Hepatic stellate cell (primary cell): Measurements from ENCODE around the gene RTN4IP1.
"Not testable (repeated sequence)": the region's sequence is repeated elsewhere in the genome, so short reads cannot be mapped to it uniquely, and the experiment has no call there.

ENCODE experiments used
- DNase-seq: peaks from one replicate; pipeline ENCODE4 v3.0.0; 2011; ENCODE audit warnings: low spot score

The RTN4IP1 gene

GRCh38 chr6:106627760-106628159 lies 1.5 kb downstream of the RTN4IP1 start:
- DNase-seq: not testable (repeated sequence)

DNA sequence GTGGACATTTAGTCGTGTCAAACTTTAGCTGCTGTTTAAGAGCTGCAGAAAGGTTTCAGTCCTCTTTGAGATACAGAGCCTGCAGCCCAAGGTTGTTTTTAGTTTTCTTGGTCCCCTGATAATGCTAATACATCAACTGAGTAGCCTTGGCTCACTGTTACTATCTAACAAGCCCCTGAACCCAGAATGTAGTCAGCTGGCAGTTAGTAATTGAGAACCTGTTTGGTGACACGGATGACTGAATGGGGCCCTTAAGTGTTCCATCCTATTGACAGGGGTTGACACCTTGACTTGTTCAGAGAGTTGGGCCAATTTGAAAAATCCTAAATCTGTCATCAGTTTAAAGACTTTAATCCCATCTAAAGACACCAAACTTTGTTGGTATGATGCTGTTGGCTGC lies 2.8 kb downstream of the RTN4IP1 start:
- DNase-seq: no peak

- no peak for DNase-seq
Observed at GRCh38 chr6:106623039-106623438, 6.3 kb downstream of the RTN4IP1 start.

GRCh38 chr6:106622412-106622811 lies 6.9 kb downstream of the RTN4IP1 start:
- no peak for DNase-seq

- DNase-seq: no peak
Observed at GRCh38 chr6:106620931-106621672, 8.2 kb downstream of the RTN4IP1 start.

DNA sequence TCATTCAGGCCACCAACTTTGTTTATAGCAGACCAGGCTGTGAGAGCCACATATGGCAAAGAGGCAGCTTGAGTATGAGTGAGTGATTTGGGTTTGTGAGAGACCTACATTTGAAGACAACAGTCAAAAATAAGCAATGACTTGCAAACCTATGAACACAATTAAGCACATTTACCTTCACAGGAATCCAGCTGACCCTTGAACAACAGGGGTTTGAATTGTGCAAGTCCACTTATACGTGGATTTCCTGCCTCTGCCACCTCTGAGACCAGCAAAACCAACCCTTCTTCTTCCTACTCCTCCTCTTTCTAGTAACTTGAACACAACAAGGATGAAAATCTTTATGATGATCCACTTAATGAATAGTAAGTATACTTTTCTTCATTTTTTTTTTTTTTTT lies 10.1 kb downstream of the RTN4IP1 start:
- DNase-seq: no peak

DNA sequence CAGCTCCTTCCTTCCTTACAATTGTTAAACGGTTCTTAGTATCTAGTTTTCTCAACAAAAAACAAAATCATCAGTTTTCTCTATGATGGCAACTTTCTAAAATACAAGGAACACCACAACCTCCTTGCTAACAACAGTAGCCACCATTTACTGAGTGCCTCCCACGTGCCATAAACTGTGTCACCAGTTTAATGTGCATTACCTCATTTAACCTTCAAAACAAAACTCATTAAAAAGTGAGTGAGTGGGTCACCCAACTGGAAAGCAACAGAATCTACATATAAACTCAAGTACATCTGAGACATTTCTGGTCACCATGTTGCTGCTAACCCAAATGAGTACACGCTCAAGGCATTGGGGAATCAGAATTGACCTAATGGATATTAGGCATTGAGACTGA lies 11.0 kb downstream of the RTN4IP1 start:
- DNase-seq: no peak

- DNase-seq: no peak
Observed at GRCh38 chr6:106617857-106618256, 11.4 kb downstream of the RTN4IP1 start.

- no peak for DNase-seq
Observed at GRCh38 chr6:106617302-106617701, 12.0 kb downstream of the RTN4IP1 start.

- DNase-seq: no peak
Observed at GRCh38 chr6:106614592-106615257, 14.6 kb downstream of the RTN4IP1 start.

DNA sequence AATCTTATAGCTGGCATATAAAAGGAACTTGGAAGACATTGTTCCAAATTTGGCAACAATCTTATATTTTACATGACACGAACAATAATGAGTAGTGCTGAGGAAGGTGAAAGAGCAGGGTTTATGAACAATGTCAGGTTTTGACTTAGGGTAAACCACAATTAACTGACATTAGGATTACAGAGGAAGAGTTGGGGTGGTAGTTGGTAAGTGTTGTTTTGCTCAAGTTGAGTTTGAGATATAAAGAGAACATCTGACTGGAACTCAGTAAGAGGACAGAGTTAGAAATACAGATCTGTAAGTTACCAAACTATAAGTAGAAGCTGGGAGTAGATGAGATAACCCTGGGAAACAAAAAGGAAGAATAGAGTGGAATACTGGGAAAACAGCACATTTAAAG lies 15.1 kb downstream of the RTN4IP1 start:
- DNase-seq: no peak

DNA sequence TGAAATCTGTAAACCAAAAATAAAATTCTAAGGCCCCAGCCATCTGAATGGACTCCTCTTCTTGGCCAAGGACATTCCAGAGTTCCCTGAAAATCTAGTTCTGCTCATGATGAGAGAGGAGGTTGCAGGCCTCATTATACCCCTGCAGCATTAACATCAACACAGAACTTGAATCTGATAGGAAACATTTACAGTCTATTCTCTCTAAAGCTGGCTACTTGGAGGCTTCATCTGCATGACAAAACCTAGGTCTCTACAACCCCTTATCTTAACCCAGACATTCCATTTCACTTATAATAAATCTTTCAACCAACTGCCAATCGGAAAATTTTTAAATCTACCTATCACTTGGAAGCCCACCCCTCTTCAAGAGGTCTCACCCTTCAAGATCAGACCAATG lies 15.7 kb downstream of the RTN4IP1 start:
- no peak for DNase-seq

DNA sequence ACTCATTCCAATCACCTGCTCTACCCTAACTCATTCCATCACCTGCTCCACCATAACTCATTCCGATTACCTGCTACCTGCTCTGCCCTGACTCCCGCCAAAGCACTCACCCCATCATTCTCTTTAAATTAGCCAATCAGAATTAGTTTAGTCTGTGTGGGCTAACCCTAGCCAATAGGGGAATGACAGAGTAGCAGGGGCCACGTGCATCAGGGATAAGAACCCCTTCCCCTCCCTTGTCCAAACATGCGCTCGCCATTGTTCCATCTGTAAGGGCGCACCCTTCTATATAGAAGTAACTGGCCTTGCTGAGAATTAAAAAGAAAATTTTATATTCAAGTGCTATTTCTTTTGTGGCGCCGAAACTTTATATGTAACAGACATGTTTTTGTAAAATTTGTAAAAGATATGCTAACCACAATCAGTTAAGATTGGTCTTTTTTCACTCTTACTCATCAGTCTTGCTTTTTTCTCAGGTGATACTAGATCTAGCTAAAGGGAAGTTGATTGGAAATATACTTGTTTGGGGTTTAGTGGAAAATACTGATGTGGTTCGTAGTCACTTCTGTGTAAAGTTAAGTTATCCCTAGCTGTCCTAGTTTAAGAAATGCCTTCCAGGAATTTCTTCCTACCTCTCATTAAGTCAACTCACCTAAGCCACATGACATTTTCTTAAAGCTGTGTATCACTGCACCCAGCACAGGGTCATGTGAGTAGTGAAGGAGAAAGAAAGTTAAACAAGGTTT lies 16.5 kb downstream of the RTN4IP1 start:
- DNase-seq: no peak

DNA sequence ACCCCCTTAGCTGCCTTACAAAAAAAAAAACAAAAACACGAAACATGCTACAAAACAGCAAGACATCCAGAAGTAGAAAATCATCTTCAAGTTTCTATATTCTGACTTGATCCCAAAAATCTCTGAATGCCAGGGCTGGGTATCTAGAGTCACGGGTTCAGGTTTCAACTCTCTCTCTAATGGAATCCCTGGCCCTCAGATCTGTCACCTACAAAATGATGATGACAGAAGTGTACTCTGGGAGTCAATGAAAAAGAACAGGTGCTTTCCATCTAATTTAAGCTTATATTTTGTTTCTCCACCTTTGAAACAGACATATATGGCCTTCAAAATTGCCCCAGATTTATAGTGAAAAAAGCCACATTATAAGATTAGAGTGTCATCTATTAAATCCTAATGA lies 18.3 kb downstream of the RTN4IP1 start:
- no peak for DNase-seq

GRCh38 chr6:106609699-106610098 lies 19.6 kb downstream of the RTN4IP1 start:
- no peak for DNase-seq

DNA sequence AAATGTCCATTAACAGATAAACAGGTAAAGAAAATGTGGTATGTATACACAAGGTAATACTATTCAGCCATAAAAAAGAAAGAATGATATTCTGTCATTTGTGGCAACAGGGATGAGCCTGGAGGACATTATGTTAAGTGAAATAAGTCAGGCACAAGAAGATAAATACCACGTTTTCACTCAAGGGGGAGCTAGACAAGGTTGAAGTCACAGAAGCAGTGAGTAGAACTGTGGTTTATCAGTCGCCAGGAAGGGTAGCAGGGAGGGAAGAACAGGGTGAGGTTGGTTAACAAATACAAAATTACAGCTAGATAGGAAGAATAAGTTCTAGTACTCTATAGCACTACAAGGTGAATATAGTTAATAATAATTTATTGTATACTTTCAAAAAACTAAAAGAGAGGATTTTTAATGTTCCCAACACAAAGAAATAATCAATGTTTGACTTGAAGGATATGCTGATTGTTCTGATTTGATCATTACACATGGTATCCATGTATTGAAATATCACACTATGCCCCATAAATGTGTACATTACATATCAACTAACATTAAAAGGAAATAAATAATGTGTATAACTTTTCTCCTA lies 21.1 kb downstream of the RTN4IP1 start:
- DNase-seq: peak; percentile 23

GRCh38 chr6:106600329-106600728 lies 29.0 kb downstream of the RTN4IP1 start:
- no peak for DNase-seq

DNA sequence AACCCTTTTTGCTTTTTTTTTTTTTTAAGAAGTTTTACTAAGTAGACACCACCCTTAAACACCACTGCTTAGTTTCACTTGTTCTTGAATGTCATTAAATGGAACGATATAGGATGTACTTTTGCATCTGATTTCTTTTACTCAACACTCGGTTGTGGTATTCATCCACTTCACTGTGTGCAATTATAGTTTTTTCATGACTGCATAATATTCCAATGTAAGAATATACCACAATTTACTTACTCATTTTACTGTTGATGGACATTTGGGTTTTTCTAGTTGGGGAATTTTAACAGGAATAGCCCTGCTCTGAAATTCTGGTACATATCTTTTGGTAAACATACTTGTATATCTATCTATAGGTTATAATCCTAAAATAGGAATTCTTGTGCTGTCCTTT lies 29.9 kb downstream of the RTN4IP1 start:
- no peak for DNase-seq

DNA sequence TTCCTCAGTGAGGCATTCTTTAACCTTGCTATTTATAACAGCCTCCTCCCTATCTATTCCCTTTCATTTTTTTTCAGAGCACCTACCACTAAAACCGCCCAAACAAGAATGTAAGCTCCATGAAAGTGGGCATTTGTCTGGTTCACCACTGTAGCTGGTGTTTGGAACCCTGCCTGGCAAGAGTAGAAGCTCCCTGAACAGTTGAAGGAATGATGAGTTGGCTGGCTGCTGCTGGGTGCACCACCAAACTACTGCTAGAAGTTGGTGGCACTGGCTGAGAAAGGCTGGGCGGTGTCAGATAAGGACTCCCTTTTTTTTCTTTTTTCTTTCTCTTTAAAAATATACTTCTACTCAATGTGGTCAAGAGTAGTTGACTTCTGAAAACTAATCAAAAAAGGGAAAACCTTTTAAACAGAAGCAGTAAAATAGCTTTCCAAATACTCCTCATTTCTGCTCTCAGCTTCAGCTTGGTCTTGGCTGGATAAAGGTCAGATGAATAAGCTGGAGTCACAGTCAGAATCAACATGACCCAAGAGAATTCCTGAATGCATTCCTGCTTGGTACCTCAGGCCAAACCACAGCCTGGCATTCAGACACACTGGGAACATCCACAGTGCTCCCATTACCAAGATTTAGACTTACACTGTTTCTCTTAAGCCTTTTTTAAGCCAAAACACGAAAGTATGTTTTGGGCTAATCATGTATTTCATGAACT lies 38.0 kb downstream of the RTN4IP1 start:
- peak; percentile 83 for DNase-seq

GRCh38 chr6:106588937-106589336 lies 40.4 kb downstream of the RTN4IP1 start:
- DNase-seq: not testable (repeated sequence)

- DNase-seq: no peak
Observed at GRCh38 chr6:106586815-106587415, 42.4 kb downstream of the RTN4IP1 start.

GRCh38 chr6:106581468-106581867 lies 47.8 kb downstream of the RTN4IP1 start:
- DNase-seq: no peak
